K562 (cell line): ENCODE measurements around the gene SCUBE1. TPM values are rescaled to one million over a fixed set of nuclear protein-coding genes. Genes with fewer than 3 reads are reported as not detected.

Source experiments
- ATAC-seq: fragments of 200-7000 bp; cut with Tn5 transposase; 3 replicates; pipeline ENCODE4 v1.9.1; 2020; ENCODE audit warnings: moderate library complexity
- BruUV-seq: library from RNA; stranded (reverse); fragments of 400-500 nt; replicated peaks from 2 replicates; lab custom pipeline; 2021; lab: Mats Ljungman, UMichigan
- CTCF ChIA-PET: fragments of 300-600 bp; formaldehyde crosslinking; extraction: SDS; loops from one replicate; lab custom pipeline; 2021; ENCODE audit warnings: low intra/inter-chr PET ratio; lab: Yijun Ruan, JAX
- POLR2A ChIA-PET: fragments of 300-600, 350-650 bp; sonication (Branson Sonifier 250); formaldehyde crosslinking; extraction: SDS; loops from one replicate; lab custom pipeline; 2021; ENCODE audit warnings: antibody characterized with exemption, inconsistent platforms; lab: Yijun Ruan, JAX
- DNase-seq, 4 experiments: peaks; one replicate each; pipeline versions ENCODE4 v3.0.0 to v3.0.0-alpha.2; 2011 to 2018; ENCODE audit warnings: low spot score in 3 of 4, mixed read lengths in 3 of 4; ENCODE audit errors: extremely low read depth in 1 of 4
- FAIRE-seq: peaks from 2 replicates; lab custom pipeline; 2011; peaks lifted over from hg19 to GRCh38; lab: Jason Lieb, UNC
- H2AFZ ChIP-seq: 2 replicates; pipeline ENCODE4 v1.6.0; 2011; ENCODE audit warnings: low read depth, low read length, control low read depth, inconsistent platforms
- H3K27ac ChIP-seq: fragments of 200-600 bp; 3 replicates; pipeline ENCODE4 v1.8.0; 2011; ENCODE audit warnings: low read depth, mild to moderate bottlenecking, control low read depth, inconsistent platforms, low read length, moderate library complexity, mixed read lengths; ENCODE audit errors: extremely low read depth
- H3K27me3 ChIP-seq, 2 experiments: fragments of 300-600 bp in 1 of 2; 2 replicates in 1 of 2; 3 replicates in 1 of 2; pipeline versions ENCODE4 v1.6.0 to v1.8.0; 2011; ENCODE audit warnings: inconsistent platforms in 2 of 2, low read length in 2 of 2, mild to moderate bottlenecking in 1 of 2, mixed read lengths in 1 of 2, moderate library complexity in 1 of 2; ENCODE audit not compliant: control insufficient read depth in 2 of 2, insufficient read depth in 2 of 2
- H3K36me3 ChIP-seq: fragments of 300-600 bp; 3 replicates; pipeline ENCODE4 v1.8.0; 2011; ENCODE audit warnings: mild to moderate bottlenecking, low read length, inconsistent platforms; ENCODE audit not compliant: control insufficient read depth, insufficient read depth
- H3K4me1 ChIP-seq, 2 experiments: fragments of 200-600 bp in 1 of 2; replicated peaks in 1 of 2; 2 replicates in 1 of 2; 3 replicates in 1 of 2; pipeline versions ENCODE4 v1.5.1 to v1.8.0; 2011; ENCODE audit warnings: inconsistent platforms in 2 of 2, low read length in 2 of 2, mild to moderate bottlenecking in 1 of 2, mixed read lengths in 1 of 2, moderate library complexity in 1 of 2; ENCODE audit not compliant: control insufficient read depth in 2 of 2, insufficient read depth in 2 of 2
- H3K4me2 ChIP-seq: 2 replicates; pipeline ENCODE4 v1.6.1; 2011; ENCODE audit warnings: low read length, control low read depth, inconsistent platforms, mixed read lengths; ENCODE audit not compliant: insufficient read depth
- H3K4me3 ChIP-seq: fragments of 200-600 bp; sonication (generic), shearing (Covaris generic); 2 replicates; pipeline ENCODE4 v1.5.1; 2016; ENCODE audit warnings: control low read depth, inconsistent platforms
- H3K79me2 ChIP-seq: fragments of 200-600 bp; 3 replicates; pipeline ENCODE4 v1.8.0; 2011; ENCODE audit warnings: low read length, inconsistent platforms; ENCODE audit not compliant: control insufficient read depth, insufficient read depth
- H3K9ac ChIP-seq, 2 experiments: 2 replicates each; pipeline versions ENCODE4 v1.6.0 to v1.6.1; 2011; ENCODE audit warnings: low read depth in 2 of 2, low read length in 2 of 2, control low read depth in 1 of 2, inconsistent platforms in 1 of 2, mild to moderate bottlenecking in 1 of 2, mixed read lengths in 1 of 2; ENCODE audit not compliant: insufficient read depth in 1 of 2
- H3K9me1 ChIP-seq: one replicate; pipeline ENCODE4 v1.6.0; 2011; ENCODE audit warnings: inconsistent platforms, mild to moderate bottlenecking, low read length, moderate library complexity; ENCODE audit not compliant: control insufficient read depth, insufficient read depth
- H3K9me3 ChIP-seq: replicated peaks from 2 replicates; pipeline ENCODE4 v1.5.1; 2011; ENCODE audit warnings: low read depth, low read length, inconsistent platforms; ENCODE audit not compliant: control insufficient read depth, insufficient read depth
- H4K20me1 ChIP-seq: replicated peaks from 2 replicates; pipeline ENCODE4 v1.6.1; 2011; ENCODE audit warnings: low read length, inconsistent platforms, mixed read lengths; ENCODE audit not compliant: control insufficient read depth, insufficient read depth
- HNRNPL ChIP-seq: fragments of 200-400 bp; formaldehyde crosslinking; IDR thresholded peaks from 2 replicates; pipeline ENCODE4 v1.6.1; 2017; ENCODE audit warnings: low read depth, mild to moderate bottlenecking, low read length
- WGBS: fragments of 100-300 bp; shearing (Covaris generic); methylation state at CpG from one replicate; pipeline ENCODE4 v1.1.6; 2016; ENCODE audit warnings: low coverage, mixed read lengths; ENCODE audit not compliant: insufficient coverage; ENCODE audit errors: missing lambda C conversion rate; 5-methylcytosine and 5-hydroxymethylcytosine counted together
- in situ Hi-C: fragments of 300-500 bp; cut with MboI; formaldehyde crosslinking; loops from 4 replicates; pipeline ENCODE4 v1.15.0; 2018; ENCODE audit warnings: inconsistent platforms, mixed read lengths
- intact Hi-C: fragments of 100-400 bp; cut with micrococcal nuclease; formaldehyde crosslinking; loops from 2 replicates; pipeline ENCODE4 v1.14.2; 2022
- polyA plus RNA-seq, 8 experiments: library from polyadenylated mRNA; depleted of rRNA in 4 of 8; stranded (reverse) in 5 of 8; unstranded in 3 of 8; fragments of >200 nt; fragmentation: Nextera tagmentation in 2 of 8; fragmentation: Illumina TruSeq in 1 of 8; extraction: Ambion mirVana in 2 of 8; extraction: Trizol in 1 of 8; gene quantifications; 2 replicates each; pipeline versions ENCODE4 v1.2.1 to v1.2.3, GENCODE V29; 2011 to 2014; ENCODE audit warnings: inconsistent platforms in 1 of 8, missing spikeins in 1 of 8
- total RNA-seq, 7 experiments: library from RNA; depleted of rRNA in 6 of 7; stranded (reverse); fragments of >200 nt in 6 of 7; fragmentation: Illumina TruSeq in 2 of 7; extraction: Trizol in 2 of 7; gene quantifications; 2 replicates each; pipeline versions ENCODE4 v1.2.1 to v1.2.3, GENCODE V29; 2011 to 2021; ENCODE audit warnings: low replicate concordance in 1 of 7
- TF ChIP-seq, protein P1 (sequence below): sonication (generic); formaldehyde crosslinking; IDR thresholded peaks from 2 replicates; pipeline ENCODE4 v1.5.0; 2020; ENCODE audit warnings: missing genetic modification reagents

SCUBE1 gene
- total and polyA plus RNA-seq, 9 of the 15 experiments (the other 6 are each of a cell fraction or from before 2014, with no cell fraction given) = 0.03 to 0.47 (median 0.29) TPM; not detected in 6

DNA sequence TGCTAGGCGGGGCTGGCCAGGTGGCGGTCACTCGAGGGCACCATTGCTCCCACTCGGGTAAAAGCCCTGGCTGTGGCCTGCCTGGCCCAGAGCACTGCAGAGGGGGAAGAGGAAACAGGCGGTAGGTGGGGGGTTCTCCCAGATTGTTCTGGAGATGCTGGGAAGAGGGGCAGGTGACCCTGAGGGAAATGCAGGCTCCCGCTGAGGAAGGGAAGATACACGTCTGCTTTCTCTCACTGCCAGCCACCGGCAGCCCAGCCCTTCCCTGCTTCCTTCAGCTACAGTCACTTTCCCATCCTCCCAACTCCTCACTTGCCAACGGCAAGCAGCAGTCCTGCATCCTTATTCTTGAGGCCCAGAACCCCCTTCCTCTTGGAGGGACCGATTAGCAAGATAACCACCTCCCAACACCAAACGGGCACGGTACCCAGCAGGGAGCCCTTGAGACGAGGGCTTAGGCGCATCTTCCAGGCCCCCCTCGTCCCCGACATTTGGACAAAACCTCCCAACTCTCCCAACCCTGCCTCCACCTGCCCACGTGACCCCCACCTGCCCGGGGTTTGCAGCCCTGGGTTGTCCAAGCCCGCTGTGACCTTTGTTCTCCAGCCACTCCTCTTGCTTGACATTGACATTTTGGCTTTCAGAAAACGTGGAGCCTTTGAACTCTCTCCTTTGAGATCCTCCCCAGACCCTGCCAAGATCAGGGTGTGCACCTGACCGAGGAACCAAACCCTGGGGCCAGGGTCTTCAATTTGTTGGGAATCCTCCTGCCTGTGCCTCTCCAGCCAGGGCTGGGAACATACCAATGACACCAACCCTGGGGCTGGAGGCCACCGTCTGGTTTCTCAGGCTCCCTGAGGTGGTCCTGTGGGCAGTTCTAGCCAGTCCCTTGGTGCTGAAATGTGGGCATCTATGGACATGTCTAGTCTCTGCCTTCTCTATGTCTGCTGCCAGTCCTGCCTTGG lies 107.4 kb downstream of the SCUBE1 start:
- Histone ChIP-seq H2AFZ (no peak overlapping the region), H3K27ac (no peak overlapping the region), H3K36me3 (no peaks in the 10 kb centered on the region), H3K27me3 (peaks cover 0 to 45% of the 10 kb centered on the region in 2 experiments; a peak in 2 of 5 replicates), H3K9me3 (no peaks in the 10 kb centered on the region), H3K4me1 (peaks cover 0 to 21% of the 10 kb centered on the region in 2 experiments; a peak in 2 of 5 replicates), H3K4me3 (no peak overlapping the region), H3K9me1 (no peaks in the 10 kb centered on the region), H3K9ac (no peak overlapping the region), H4K20me1 (peaks cover 4% of the 10 kb centered on the region; the same call in 1 of the 2 replicates), H3K4me2 (no peak overlapping the region), H3K79me2 (no peaks in the 10 kb centered on the region)
- TF ChIP-seq, protein P1, sequence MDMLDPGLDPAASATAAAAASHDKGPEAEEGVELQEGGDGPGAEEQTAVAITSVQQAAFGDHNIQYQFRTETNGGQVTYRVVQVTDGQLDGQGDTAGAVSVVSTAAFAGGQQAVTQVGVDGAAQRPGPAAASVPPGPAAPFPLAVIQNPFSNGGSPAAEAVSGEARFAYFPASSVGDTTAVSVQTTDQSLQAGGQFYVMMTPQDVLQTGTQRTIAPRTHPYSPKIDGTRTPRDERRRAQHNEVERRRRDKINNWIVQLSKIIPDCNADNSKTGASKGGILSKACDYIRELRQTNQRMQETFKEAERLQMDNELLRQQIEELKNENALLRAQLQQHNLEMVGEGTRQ (CRISPR knock-in tag) = 0 out of 2 replicates have a peak, but pooled peaks have one; percentile 7
- TF ChIP-seq HNRNPL = no peak
- in situ Hi-C loops (no loop called here), intact Hi-C loops (no loop called here)
- DNase-seq (no peak), ATAC-seq (no peak), FAIRE-seq (no peak)
- no TSS peak for BruUV-seq
- CTCF ChIA-PET = no interaction called here
- POLR2A ChIA-PET = interaction anchor here (0.5 kb wide), 1 partner anchor 969 kb away, joined by 3 read pairs; no protein-coding TSS in a partner anchor
- 5% methylated on average over 6 of the region's 22 CpGs for WGBS
